GM19463 (cell line): ENCODE results near the gene ARSI.

ENCODE experiments used
- ATAC-seq: cut with Tn5 transposase; IDR thresholded peaks from one replicate; pipeline ENCODE4 v1.9.1; 2021; ENCODE audit warnings: mild to moderate bottlenecking, moderate library complexity; ENCODE audit not compliant: unreplicated experiment

ARSI gene

DNA sequence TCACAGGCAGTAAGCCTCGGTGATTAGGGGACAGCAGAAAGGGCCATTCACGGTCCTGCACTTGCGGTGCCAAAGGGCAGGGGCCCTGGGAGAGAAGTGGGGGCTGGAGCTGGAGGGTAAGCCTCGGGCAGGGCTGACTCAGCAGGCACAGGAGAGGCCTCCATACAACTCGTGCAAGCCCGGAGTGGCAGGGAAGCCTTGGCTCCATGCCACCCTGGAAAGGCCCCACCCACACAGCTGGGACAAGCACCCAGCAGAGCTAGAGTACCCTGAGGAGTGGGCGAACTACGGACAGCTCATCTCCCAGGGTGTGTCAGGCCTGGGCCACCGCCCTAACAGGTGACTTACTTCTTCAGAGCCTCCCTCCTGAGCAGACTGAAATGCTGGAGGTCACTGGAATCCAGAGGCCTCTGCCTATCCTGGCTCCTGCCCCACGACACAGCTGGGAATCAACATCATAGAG, 7.5 kb downstream of the ARSI start:
- no peak for ATAC-seq

DNA sequence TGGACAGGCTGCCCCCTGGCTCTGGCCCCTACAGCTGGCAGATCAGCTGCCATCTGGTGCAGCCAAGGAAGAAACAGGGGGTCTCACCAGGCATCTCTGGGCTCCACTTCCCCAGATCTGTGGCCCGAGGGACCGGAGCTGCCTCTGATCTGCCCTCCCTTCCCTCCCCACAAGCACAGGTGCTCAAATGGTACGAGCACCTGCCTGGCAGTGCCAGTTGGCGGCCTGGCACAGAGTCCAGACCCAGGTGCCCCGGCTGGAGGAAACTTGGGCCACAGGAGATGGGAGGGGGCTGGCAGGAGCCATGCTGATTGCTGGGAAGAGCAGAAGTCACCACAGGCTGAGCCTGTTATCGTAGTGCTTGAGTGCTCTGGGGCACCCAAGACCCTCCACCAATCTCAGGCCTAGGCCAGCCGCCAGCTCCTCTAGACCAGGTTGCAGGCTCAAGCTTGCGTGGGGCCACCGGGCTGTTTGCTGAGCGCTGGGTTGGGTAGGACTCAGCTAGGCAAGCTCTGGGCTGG, 8.1 kb downstream of the ARSI start:
- ATAC-seq = no peak

DNA sequence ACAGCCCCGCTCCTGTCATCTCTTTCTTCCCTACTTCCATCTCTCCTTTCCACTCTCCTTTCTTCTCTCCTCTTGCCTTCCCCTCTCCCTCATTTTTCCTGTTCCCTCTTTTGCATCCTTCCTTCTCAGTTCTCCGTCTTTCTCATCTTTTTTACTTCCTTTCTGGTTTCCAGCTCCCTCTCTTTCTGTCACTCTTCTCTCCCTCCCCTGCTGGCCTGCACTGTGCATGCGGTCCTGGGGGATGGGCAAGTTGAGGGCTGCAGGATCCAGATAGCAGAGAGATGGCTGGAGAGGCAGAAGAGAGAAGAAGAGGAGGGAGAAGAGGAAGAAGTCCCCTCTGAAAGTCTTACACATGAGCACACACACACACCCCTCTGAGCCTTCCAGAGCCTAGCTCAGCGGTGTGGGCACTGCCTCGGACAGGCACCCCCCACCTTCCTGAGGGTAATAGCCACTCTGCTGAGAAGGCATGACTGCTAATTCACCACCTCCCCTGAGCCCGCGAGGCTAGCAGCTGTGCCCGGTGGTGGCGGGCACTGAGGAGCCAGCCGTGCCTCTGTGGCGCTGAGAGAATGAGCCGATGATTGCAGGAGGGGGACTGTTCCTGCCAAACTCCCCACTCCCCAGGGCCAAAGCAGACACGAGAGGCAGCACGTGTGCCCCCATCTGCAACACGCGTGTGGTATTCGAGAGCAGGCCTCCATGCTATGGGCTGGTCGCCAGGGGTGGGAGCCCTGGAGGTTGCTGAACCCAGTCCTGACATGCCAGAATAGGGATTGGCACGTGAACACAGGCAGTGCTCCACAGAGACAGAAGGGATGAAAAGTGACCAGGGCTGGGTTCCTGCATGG, 9.4 kb downstream of the ARSI start:
- ATAC-seq = no peak

DNA sequence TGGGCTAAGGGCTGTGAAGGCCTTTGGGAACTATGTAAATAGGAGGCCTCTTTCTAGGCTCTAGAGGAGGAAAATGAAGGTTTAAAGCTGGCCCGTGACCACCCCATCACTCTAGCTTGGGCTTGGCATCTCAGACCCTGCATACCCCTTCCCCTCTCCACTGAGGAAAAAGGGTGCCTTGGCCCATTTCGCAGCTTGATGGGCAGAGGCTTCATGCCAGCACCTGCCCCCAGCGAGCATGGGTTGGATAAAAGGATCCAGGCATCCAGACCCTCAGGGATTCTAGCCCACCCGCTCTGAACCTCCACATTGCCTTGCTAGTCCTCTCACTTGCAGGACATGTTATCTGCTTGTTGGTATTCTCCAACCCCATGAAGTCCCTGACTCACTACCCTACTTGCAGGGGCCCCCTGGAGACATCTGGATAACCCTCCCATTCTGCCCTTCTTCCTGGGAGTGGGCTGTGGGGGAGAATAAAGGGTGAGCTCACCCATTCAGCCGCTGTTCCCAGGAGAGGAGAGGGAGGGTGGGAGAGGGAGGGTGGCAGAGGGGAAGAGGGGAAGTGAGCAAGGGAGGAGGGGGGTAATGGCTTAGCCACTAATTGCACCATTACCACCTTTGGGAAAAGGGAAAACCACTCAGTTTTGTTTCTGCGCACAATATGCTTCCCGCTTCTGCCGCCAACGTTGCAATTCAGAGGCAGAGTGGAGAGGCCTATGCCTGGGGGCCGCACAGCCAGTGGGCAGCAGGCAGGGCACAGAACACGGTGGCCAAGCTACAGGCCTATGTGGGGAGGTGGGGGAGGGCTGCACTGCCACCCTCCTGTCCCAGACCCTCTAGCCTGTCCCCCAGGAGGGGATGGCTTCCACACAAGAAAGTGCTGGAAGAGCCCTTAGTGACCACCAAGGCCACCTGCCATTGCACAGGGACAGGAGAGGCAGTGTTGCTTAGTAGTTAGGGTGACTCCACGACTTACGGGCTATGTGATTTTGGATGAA, 11.0 kb downstream of the ARSI start:
- no peak for ATAC-seq

DNA sequence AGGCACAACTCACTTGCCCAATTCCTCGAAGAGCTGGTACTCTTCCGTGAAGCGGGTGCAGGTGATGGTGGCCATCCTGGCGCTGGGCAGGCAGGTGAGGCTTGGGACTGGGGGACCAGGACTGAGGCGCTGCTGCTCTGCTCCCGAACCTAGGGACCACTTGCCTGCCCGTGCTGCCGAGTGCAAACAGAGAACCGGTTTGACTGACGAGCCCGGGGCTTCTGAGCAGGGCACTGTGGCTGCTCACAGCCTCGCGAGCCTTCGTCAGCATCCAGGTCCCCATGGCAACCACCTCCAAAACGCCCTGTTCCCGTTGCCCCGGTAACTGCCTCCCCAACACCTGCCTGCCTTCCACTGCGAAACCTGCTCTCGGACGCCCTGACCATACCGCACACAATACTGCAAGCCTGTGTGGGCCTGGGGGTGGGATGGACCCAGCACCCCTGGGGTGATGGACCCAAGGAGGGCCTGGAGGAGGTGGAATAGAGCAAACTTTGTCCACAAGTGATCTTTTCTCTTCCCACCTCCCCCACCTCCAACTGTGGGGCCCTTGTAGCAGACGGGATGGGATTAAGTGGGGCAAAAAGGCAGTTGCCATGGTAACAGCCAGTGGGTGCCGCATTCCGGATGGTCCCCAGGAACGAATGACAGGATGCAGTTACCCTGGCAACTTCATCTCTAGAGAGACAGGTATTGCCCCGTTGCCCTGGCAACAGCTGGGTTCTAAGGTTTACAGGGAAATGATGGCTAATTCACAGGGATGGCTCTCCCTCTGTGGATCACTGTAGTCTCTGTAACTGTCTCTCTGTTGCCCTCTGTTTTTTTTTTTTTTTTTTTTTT, 12.9 kb downstream of the ARSI start, which contains the start of gene CAMK2A:
Gene CAMK2A, minus strand, starts transcription at position 223 of the 840 bp plus-strand sequence. Its CDS starts 148 bp downstream, at position 75.
- ATAC-seq = no peak

DNA sequence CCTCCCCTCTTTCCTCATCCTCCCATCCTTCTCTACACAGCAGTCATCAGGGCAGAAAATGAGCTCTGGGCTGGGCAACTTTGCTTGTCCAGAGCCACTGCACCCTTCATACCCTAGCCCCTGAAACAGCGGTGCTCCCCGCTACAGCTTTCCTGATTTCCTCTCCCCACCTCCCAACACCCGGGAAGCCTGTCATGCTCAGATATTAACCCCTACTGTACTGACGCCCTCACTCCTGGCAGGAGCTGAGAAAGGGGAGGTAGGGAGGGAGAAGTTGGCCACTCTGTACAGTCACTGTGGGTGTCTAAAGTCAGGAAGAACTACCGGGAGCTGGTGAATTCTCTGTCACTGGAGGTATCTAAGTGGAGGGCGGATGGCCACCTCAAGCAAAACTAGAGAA, 13.9 kb downstream of the ARSI start:
- ATAC-seq = no peak

DNA sequence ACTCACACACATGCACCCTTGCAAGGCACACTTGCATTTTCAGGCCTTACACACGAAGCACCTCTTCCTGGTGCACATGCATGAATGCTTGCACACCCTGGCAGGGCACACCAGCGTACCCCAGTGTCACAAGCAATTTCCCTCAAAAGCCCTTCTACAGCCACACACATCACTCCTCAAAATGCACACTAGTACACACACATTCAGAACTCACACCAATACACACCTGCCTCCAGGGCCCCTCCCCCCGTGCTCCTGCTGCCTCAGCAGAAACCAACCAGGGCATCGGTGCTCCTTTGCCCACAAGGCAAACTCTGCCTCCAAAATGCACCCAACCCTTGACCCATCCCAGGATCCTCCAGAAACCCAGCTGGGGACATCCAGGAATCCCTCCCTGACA, 14.3 kb downstream of the ARSI start:
- ATAC-seq = no peak

DNA sequence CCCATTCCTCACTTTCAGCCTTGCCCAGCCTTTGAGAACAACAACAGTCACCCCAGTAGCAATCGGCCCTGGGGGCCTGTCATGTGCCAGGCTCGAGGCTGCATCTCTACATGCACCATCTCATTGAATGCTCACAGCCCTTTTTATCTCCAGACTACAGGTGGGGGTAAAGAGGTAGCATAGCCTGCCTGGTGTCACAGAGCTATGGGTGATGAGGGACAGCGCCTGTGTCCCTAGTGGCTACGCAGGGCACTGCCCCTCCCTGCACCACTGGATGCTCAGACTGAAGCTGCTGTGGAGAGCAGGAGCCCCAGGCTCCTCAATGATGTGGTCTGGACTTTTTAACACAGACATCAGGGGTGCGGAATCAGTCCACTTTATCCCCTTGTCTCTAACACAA, 15.9 kb downstream of the ARSI start:
- no peak for ATAC-seq

DNA sequence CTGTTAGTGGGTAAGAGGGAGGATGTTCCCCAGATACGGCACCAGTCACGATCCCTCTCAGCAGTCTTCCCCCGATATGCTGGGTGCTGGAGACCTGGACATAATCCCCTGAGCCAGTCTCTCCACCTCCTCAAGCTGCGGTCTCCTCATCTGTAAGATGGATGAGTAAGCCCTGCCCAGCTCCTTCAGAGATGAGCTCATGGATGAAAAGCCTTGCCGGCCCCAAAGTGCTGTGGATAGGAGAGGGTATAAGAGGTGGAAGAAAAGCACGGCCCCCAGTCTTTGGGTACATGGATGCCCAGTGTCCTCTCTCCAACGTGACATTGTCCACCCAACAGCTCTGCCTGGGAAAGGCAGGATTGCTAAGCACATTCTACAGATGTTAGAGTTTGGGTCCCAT, 17.6 kb downstream of the ARSI start:
- ATAC-seq = no peak

DNA sequence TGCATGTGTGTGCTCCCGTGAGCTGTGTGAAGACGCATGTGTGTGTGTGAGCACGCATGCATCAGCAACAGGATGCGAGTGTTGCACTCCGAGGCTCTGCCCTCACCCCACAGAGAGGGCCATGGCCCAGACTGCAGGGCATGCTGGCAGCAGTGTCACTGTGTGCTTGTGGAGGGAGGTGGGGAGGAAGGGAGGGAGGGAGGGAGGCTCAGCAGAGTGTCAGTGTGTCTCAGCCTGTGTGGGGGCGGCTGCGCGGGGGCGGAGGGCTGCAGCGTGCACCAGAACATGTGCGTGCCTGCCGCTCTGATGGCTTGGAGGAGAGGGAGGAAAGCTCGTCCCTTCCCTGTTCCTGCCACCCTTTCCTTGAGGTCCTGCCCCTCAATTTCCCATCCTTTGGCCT, 18.4 kb downstream of the ARSI start:
- ATAC-seq = no peak

DNA sequence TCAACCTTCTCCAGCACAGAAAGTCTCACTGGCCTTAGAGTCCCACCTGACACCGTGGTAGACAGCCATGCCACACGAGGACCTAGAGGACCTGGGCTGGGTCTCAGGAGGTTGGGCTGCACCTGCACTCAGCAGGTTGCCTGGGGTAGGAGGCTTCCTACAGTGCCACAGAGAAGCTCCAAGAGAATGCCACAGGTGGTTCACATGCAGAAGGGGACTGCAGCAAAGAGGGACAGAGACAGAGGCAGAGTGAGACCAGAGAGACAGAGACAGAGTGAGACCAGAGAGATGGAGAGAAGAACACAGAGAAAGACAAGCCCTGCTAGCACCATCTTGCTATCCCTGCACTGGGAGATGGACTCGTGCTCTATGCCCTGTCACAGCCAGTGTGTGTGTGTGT, 18.8 kb downstream of the ARSI start:
- ATAC-seq = no peak

DNA sequence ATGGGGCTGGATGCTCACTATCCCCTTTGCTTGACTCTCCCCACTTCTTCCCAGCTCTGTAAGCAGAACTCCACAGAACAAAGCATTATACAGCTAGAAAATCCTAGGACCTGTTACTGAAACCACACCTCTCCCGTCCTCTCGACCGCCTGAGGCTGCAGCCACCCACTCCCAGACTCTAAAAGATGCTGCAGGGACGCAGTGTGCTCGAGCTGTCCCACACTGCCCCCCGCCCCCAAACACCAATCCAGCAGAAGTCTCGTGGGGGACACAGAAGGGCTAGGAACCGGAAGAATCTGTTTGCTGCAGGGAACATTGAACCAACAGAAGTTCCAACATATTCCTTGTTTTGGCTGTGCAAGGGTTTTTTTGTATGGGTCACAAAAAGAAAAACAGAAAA, 20.7 kb downstream of the ARSI start:
- no peak for ATAC-seq

DNA sequence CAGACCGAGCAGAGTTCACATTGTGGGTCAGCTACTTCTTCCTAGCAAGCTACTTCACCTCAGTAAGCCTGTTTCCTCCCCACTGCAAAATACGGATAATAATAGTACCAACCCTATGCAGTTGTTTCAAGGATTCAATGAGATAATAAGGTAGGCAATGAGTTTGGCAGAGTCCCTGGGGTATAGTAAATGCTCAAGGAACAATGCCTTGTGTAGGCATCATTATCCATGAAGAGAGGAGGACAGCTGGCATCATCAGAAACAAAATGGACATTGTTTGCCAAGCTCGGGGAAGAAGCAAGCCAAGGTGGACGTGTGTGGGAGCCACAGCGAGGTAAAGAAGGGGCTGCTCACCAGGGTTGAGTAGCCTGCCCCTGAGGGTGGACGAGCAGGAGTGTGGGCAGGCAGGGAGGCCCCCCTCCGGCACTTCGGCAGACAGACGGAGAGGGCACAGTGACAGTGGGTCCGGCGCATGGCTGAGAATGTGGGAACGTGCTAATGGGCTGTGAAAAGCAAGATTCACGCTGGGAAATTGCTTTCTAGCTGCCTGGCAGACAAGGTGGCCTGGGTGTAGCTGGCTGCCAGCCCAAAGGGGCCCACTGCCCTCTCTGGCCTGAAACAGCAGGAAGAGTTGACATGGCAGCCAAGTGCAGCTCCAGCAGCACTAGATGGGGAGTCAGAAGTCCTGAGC, 23.2 kb downstream of the ARSI start:
- no peak for ATAC-seq

DNA sequence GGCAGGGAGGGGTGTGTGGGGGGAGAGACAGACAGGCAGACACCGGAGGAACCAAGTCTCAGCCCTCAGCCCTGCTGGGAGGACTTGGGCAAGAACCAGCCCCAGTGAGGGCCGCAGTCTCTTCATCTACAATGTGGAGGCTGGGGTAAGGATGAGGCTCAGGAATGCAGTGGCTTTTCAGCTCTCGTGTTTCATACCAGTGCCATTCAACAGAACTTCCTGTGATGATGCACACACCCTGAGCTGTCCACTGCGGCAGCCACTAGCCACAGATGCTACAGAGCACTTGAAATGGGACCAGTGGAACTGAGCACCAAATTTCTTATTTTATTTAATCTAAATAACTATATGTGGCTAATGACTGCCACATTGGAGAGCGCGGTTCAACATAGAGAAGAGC, 23.8 kb downstream of the ARSI start:
- no peak for ATAC-seq

DNA sequence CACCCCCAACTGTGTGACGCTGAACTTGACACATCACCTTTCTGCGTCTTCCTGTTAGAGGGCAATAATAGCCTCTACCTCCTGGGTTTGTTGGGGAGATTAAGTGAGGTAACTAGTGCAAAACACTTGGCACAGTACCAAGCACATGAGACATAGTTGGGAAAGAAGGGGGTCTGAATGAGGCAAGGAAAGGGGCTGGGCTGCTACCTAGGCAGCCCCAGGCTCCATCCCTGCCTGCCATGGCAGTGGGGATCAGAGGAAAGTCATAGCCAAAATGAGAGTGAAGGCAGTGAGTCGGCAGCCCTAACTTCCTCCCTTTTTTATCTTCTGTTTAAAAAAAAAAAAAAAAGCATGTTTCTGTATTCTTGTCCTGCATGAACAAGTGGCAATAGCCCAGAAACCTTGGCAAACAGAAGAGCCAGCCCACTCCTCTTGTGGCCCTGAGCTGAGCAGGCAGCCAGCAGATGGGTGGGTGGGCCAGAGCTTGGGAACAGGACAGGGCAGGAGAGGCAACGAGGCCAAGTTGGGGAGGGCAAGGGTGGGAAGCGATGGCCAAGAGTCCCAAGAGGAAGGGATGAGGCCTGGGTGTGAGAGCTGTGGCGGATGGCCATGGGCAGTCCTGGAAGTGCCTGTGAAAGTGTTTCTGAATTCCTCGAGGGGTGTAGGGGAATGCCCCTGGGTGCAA, 24.5 kb downstream of the ARSI start:
- no peak for ATAC-seq

DNA sequence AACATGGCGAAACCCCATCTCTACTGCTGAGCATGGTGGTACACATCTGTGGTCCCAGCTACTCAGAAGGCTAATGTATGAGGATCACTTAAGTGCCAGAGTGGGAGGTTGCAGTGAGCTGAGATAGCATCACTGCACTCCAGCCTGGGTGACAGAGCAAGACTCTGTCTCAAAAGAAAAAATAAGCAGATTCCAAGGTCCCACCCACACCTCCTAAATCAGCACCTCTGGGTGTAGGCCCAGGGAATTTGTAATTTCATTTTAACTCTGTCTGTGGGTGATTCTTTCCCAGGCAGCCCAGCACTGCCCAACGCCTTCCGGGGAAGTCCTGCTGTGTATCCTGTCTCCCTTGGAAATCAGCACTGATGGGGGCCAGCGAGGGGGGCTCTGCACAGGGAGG, 25.7 kb downstream of the ARSI start:
- ATAC-seq = no peak

DNA sequence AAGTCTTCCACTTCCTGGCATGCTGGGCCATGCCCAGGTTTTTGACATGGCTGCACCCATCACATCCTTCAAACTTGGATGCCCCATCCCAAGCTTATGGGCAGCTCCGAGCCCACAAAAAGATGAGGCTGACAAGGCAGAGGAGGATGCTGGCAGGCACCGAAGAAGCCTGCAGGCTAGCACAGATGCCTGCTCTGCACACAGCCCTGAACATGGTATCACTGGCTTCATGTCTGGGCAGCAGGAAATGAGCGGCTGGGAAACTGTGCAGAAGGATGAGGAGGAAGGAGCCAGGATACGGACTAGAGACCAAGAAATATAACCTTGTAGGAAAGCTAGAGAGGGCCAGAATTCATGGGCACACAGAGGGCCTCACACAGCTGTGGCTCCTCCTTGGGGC, 27.9 kb downstream of the ARSI start:
- ATAC-seq = no peak

DNA sequence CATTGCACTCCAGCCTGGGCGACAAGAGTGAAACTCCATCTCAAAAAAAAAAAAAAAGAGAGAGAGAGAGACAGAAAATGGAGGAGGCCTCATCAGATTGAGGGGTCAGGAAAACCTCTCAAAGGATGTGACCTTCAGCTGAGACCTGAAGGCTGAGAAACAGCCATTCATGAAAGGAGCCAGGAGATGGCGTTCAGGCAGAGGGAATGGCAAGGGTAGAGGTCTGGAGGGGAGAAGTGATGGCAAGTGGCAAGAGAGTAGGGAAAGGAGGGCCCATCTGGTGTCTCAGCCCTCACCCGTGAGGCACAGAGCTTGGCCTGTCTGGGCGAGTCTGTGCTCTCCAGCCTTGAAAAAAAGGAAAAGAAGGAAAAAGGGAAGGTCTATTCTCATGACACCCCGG, 30.2 kb downstream of the ARSI start:
- no peak for ATAC-seq

DNA sequence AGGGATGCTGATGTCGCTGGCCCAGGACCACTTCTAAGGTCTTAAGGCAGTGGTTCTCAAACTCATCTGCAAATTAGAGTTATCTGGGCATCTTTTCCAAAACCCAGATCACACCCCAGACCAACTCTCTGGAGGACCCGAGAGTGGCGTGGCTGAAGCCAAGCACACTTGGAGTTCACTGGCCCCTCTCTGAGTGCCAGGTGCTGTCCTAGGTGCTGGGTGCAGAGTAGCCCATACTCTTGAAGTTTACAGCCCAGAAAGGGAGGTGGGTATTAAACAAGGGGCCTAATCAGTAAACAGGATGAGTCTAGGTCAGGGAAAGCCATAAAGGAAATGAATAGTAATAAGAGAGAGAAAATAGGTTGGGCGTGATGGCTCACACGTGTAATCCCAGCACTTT, 30.8 kb downstream of the ARSI start:
- no peak for ATAC-seq
